Muscle layer of colon (tissue), 2 donors: ENCODE measurements around the gene GHITM.
"Not testable (repeated sequence)": the region's sequence is repeated elsewhere in the genome, so short reads cannot be mapped to it uniquely, and the experiment has no call there.

ENCODE experiments used
- H3K27ac ChIP-seq: one replicate; pipeline ENCODE4 v1.7.0; 2013; ENCODE audit warnings: low read depth, mild to moderate bottlenecking, low read length, moderate library complexity
- H3K27me3 ChIP-seq, 2 donors: one replicate each; pipeline ENCODE4 v1.7.0; 2013; ENCODE audit warnings: low read length in 2 of 2, mild to moderate bottlenecking in 2 of 2; ENCODE audit not compliant: insufficient read depth in 2 of 2, control insufficient read depth in 1 of 2
- H3K36me3 ChIP-seq: one replicate; pipeline ENCODE4 v1.7.0; 2013; ENCODE audit warnings: mild to moderate bottlenecking, low read length; ENCODE audit not compliant: insufficient read depth
- H3K4me1 ChIP-seq: one replicate; pipeline ENCODE4 v1.7.0; 2013; ENCODE audit warnings: mild to moderate bottlenecking, low read length; ENCODE audit not compliant: insufficient read depth
- H3K4me3 ChIP-seq, 2 donors: one replicate each; pipeline ENCODE4 v1.7.0; 2013; ENCODE audit warnings: low read length in 2 of 2, low read depth in 1 of 2, mild to moderate bottlenecking in 1 of 2, moderate library complexity in 1 of 2
- H3K9ac ChIP-seq: one replicate; pipeline ENCODE4 v1.7.0; 2013; ENCODE audit warnings: low read length
- H3K9me3 ChIP-seq: one replicate; pipeline ENCODE4 v1.7.0; 2013; ENCODE audit warnings: mild to moderate bottlenecking, low read length
- donor health status: abdominal sarcoma.
- donor health status: Adenocarcinoma of cecum.

Gene GHITM

GRCh38 chr10:84179059-84179710 is 39.9 kb downstream of the GHITM start:
- Histone ChIP-seq H3K4me1 (peaks cover 6% of the 10 kb centered on the region), H3K27ac (no peak overlapping the region), H3K27me3 (no peaks in the 10 kb centered on the region), H3K4me3 (no peak overlapping the region), H3K9me3 (no peaks in the 10 kb centered on the region), H3K36me3 (no peaks in the 10 kb centered on the region), H3K9ac (no peak overlapping the region)

GRCh38 chr10:84180386-84180785 is 41.1 kb downstream of the GHITM start:
- H3K36me3 ChIP-seq, H3K9ac ChIP-seq, H3K27me3 ChIP-seq, H3K4me1 ChIP-seq, H3K4me3 ChIP-seq, H3K27ac ChIP-seq, H3K9me3 ChIP-seq: not testable (repeated sequence)

GRCh38 chr10:84181631-84182030 is 42.3 kb downstream of the GHITM start:
- Histone ChIP-seq H3K9ac (no peak overlapping the region), H3K4me1 (peaks cover 6% of the 10 kb centered on the region), H3K36me3 (no peaks in the 10 kb centered on the region), H3K4me3 (no peak overlapping the region), H3K9me3 (no peaks in the 10 kb centered on the region), H3K27me3 (no peaks in the 10 kb centered on the region), H3K27ac (no peak overlapping the region)

GRCh38 chr10:84184517-84184916 is 45.2 kb downstream of the GHITM start:
- Histone ChIP-seq H3K9me3 (no peaks in the 10 kb centered on the region), H3K27me3 (no peaks in the 10 kb centered on the region), H3K4me1 (peaks cover under 1% of the 10 kb centered on the region), H3K36me3 (no peaks in the 10 kb centered on the region), H3K4me3 (no peak overlapping the region), H3K27ac (no peak overlapping the region), H3K9ac (no peak overlapping the region)

- Histone ChIP-seq H3K4me1 (no peaks in the 10 kb centered on the region), H3K27ac (no peak overlapping the region), H3K27me3 (no peaks in the 10 kb centered on the region), H3K9me3 (no peaks in the 10 kb centered on the region), H3K4me3 (no peak overlapping the region), H3K9ac (no peak overlapping the region), H3K36me3 (no peaks in the 10 kb centered on the region)
Observed at GRCh38 chr10:84185526-84186175, 46.3 kb downstream of the GHITM start.

GRCh38 chr10:84188815-84189214 is 49.5 kb downstream of the GHITM start:
- Histone ChIP-seq H3K36me3 (no peaks in the 10 kb centered on the region), H3K27ac (no peak overlapping the region), H3K9me3 (no peaks in the 10 kb centered on the region)

GRCh38 chr10:84190621-84191020 is 51.3 kb downstream of the GHITM start:
- H3K36me3 ChIP-seq, result no peaks in the 10 kb centered on the region
- H3K9me3 ChIP-seq, result no peaks in the 10 kb centered on the region
- H3K27ac ChIP-seq, result no peak overlapping the region
- H3K27me3 ChIP-seq, result peaks cover 6 to 22% of the 10 kb centered on the region in 2 donors
- no peak overlapping the region for H3K4me3 ChIP-seq
- H3K4me1 ChIP-seq, result peaks cover 14% of the 10 kb centered on the region
- H3K9ac ChIP-seq, result no peak overlapping the region

More at GRCh38 chr10:84188815-84189214, 49.5 kb downstream of the GHITM start:
- peaks cover under 1% of the 10 kb centered on the region for H3K4me1 ChIP-seq
- no peak overlapping the region for H3K4me3 ChIP-seq
- peaks cover 4 to 6% of the 10 kb centered on the region in 2 donors for H3K27me3 ChIP-seq
- no peak overlapping the region for H3K9ac ChIP-seq

- peaks cover 6 to 26% of the 10 kb centered on the region in 2 donors for H3K27me3 ChIP-seq
- no peak overlapping the region for H3K27ac ChIP-seq
- H3K4me3 ChIP-seq, result no peak overlapping the region
- H3K36me3 ChIP-seq, result no peaks in the 10 kb centered on the region
- no peaks in the 10 kb centered on the region for H3K9me3 ChIP-seq
- no peak overlapping the region for H3K9ac ChIP-seq
- H3K4me1 ChIP-seq, result peaks cover 18% of the 10 kb centered on the region
Observed at GRCh38 chr10:84191106-84191505, 51.8 kb downstream of the GHITM start.

GRCh38 chr10:84193327-84193726 is 54.0 kb downstream of the GHITM start:
- Histone ChIP-seq H3K9ac (no peak overlapping the region), H3K9me3 (no peaks in the 10 kb centered on the region), H3K27ac (no peak overlapping the region), H3K36me3 (no peaks in the 10 kb centered on the region), H3K4me3 (no peak overlapping the region), H3K4me1 (peaks cover 35% of the 10 kb centered on the region), H3K27me3 (peaks cover 6 to 26% of the 10 kb centered on the region in 2 donors)

- no peaks in the 10 kb centered on the region for H3K36me3 ChIP-seq
- H3K27ac ChIP-seq, result no peak overlapping the region
- peak overlapping the region; percentile 36 to 51 for H3K4me3 ChIP-seq
- H3K4me1 ChIP-seq, result peaks cover 35% of the 10 kb centered on the region
- no peaks in the 10 kb centered on the region for H3K9me3 ChIP-seq
- H3K27me3 ChIP-seq, result peaks cover 6 to 26% of the 10 kb centered on the region in 2 donors
- H3K9ac ChIP-seq, result no peak overlapping the region
Observed at GRCh38 chr10:84193846-84194423, 54.6 kb downstream of the GHITM start.

- no peaks in the 10 kb centered on the region for H3K36me3 ChIP-seq
- no peak within 1 kb of the TSS for H3K9ac ChIP-seq
- H3K27ac ChIP-seq, result no peak within 1 kb of the TSS
- peak within 1 kb of the TSS; percentile 36 to 51 for H3K4me3 ChIP-seq
- peaks cover 6 to 26% of the 10 kb centered on the region in 2 donors for H3K27me3 ChIP-seq
- no peaks in the 10 kb centered on the region for H3K9me3 ChIP-seq
- peaks cover 35% of the 10 kb centered on the region for H3K4me1 ChIP-seq
Observed at GRCh38 chr10:84194424-84195043, 55.2 kb downstream of the GHITM start, which contains the start of gene CDHR1. Gene CDHR1 (plus strand): TSS chr10:84194537. CDS start chr10:84194761, 224 bp downstream.
